H1 (cell line): ENCODE results near the gene ZBTB8B. TPM values are rescaled to one million over a fixed set of nuclear protein-coding genes. Genes with fewer than 3 reads are reported as not detected.

Experiments
- CTCF ChIA-PET: fragments of 300-600 bp; sonication (Branson Sonifier 250); formaldehyde crosslinking; loops from one replicate; lab custom pipeline; 2021; ENCODE audit not compliant: partially characterized antibody; lab: Charles Lee
- POLR2A ChIA-PET: fragments of 300-600 bp; sonication (Branson Sonifier 250); formaldehyde crosslinking; loops from one replicate; lab custom pipeline; 2021; ENCODE audit warnings: inconsistent platforms; ENCODE audit not compliant: partially characterized antibody; lab: Charles Lee
- DNase-seq, 2 experiments: peaks; one replicate each; pipeline versions ENCODE4 v3.0.0 to v3.0.0-alpha.2; 2010 to 2022; ENCODE audit warnings: low spot score in 2 of 2, low read depth in 1 of 2, mixed read lengths in 1 of 2
- FAIRE-seq: peaks from 2 replicates; lab custom pipeline; 2011; peaks lifted over from hg19 to GRCh38; lab: Jason Lieb, UNC
- H2AFZ ChIP-seq: 2 replicates; pipeline ENCODE4 v1.8.1; 2012; ENCODE audit warnings: low read length, inconsistent platforms
- H2AK5ac ChIP-seq: 2 replicates; pipeline ENCODE4 v1.6.1; 2013; ENCODE audit warnings: low read depth, low read length
- H2BK120ac ChIP-seq: replicated peaks from 2 replicates; pipeline ENCODE3; 2013; ENCODE audit warnings: low read depth, low read length, inconsistent platforms
- H2BK12ac ChIP-seq: 2 replicates; pipeline ENCODE4 v1.6.1; 2013; ENCODE audit warnings: low read depth, low read length
- H2BK15ac ChIP-seq: 2 replicates; pipeline ENCODE4 v1.6.1; 2013; ENCODE audit warnings: low read length
- H2BK20ac ChIP-seq: 2 replicates; pipeline ENCODE4 v1.6.1; 2013; ENCODE audit warnings: low read length
- H2BK5ac ChIP-seq: 2 replicates; pipeline ENCODE4 v1.6.1; 2013; ENCODE audit warnings: low read depth, low read length
- H3K14ac ChIP-seq: 2 replicates; pipeline ENCODE4 v1.6.1; 2013; ENCODE audit warnings: inconsistent platforms; ENCODE audit not compliant: insufficient read length
- H3K18ac ChIP-seq: 2 replicates; pipeline ENCODE4 v1.6.1; 2013; ENCODE audit warnings: low read length; ENCODE audit errors: extremely low read depth
- H3K23ac ChIP-seq: 2 replicates; pipeline ENCODE4 v1.6.1; 2013; ENCODE audit warnings: inconsistent platforms; ENCODE audit not compliant: insufficient read length
- H3K23me2 ChIP-seq: 2 replicates; pipeline ENCODE4 v1.6.1; 2013; ENCODE audit warnings: low read depth, low read length
- H3K27ac ChIP-seq: 2 replicates; pipeline ENCODE4 v1.6.1; 2011; ENCODE audit warnings: low read depth, low read length, inconsistent platforms
- H3K27me3 ChIP-seq, 4 experiments: replicated peaks in 1 of 4; 1 replicate in 1 of 4; 2 replicates in 3 of 4; pipeline versions ENCODE4 v1.6.1 to v1.8.1; 2011 to 2013; ENCODE audit warnings: low read length in 3 of 4, mild to moderate bottlenecking in 3 of 4, inconsistent platforms in 2 of 4, mixed read lengths in 2 of 4, moderate library complexity in 1 of 4; ENCODE audit not compliant: control insufficient read depth in 3 of 4, insufficient read depth in 3 of 4; ENCODE audit errors: extremely low read depth in 1 of 4
- H3K36me3 ChIP-seq, 4 experiments: 2 replicates each; pipeline versions ENCODE4 v1.6.1 to v1.8.1; 2011 to 2013; ENCODE audit warnings: mild to moderate bottlenecking in 4 of 4, low read length in 3 of 4, moderate library complexity in 2 of 4, control low read depth in 1 of 4, inconsistent platforms in 1 of 4; ENCODE audit not compliant: insufficient read depth in 4 of 4, control insufficient read depth in 2 of 4
- H3K4ac ChIP-seq: replicated peaks from 2 replicates; pipeline ENCODE3; 2013; ENCODE audit warnings: low read length, low read depth, mixed read lengths, inconsistent platforms; ENCODE audit not compliant: insufficient read length
- H3K4me1 ChIP-seq, 4 experiments: replicated peaks in 1 of 4; 1 replicate in 1 of 4; 2 replicates in 3 of 4; pipeline versions ENCODE4 v1.6.1 to v1.8.1; 2011 to 2013; ENCODE audit warnings: low read length in 3 of 4, inconsistent platforms in 2 of 4, mixed read lengths in 1 of 4; ENCODE audit not compliant: insufficient read depth in 4 of 4, control insufficient read depth in 3 of 4
- H3K4me2 ChIP-seq, 2 experiments: 2 replicates each; pipeline versions ENCODE4 v1.6.1 to v1.8.1; 2011 to 2013; ENCODE audit warnings: low read depth in 2 of 2, low read length in 2 of 2, control low read depth in 1 of 2, inconsistent platforms in 1 of 2, mild to moderate bottlenecking in 1 of 2; ENCODE audit not compliant: insufficient read depth in 1 of 2
- H3K4me3 ChIP-seq, 4 experiments: fragments of 200-600, 300-600 bp in 1 of 4; sonication (generic), shearing (Covaris generic), sonication (Bioruptor Twin) in 1 of 4; 2 replicates each; pipeline versions ENCODE4 v1.5.1 to v1.8.1; 2011 to 2016; ENCODE audit warnings: low read length in 4 of 4, low read depth in 3 of 4, control low read depth in 2 of 4, inconsistent platforms in 2 of 4, mild to moderate bottlenecking in 2 of 4, mixed read lengths in 1 of 4, moderate library complexity in 1 of 4; ENCODE audit not compliant: insufficient read depth in 2 of 4; ENCODE audit errors: extremely low read depth in 1 of 4
- H3K56ac ChIP-seq: replicated peaks from 2 replicates; pipeline ENCODE3; 2013; ENCODE audit warnings: low read depth, mild to moderate bottlenecking, mixed read lengths, low read length, inconsistent platforms; ENCODE audit not compliant: insufficient read length
- H3K79me1 ChIP-seq: 2 replicates; pipeline ENCODE4 v1.6.1; 2013; ENCODE audit warnings: low read depth, low read length, control low read depth
- H3K79me2 ChIP-seq, 2 experiments: 2 replicates each; pipeline versions ENCODE4 v1.6.1 to v1.8.1; 2012 to 2013; ENCODE audit warnings: low read length in 2 of 2, mild to moderate bottlenecking in 2 of 2, inconsistent platforms in 1 of 2; ENCODE audit not compliant: insufficient read depth in 2 of 2, control insufficient read depth in 1 of 2
- H3K9ac ChIP-seq, 4 experiments: replicated peaks in 1 of 4; 1 replicate in 1 of 4; 2 replicates in 3 of 4; pipeline versions ENCODE4 v1.6.1 to v1.8.1; 2011 to 2013; ENCODE audit warnings: low read depth in 3 of 4, low read length in 3 of 4, control low read depth in 2 of 4, mild to moderate bottlenecking in 2 of 4, moderate library complexity in 2 of 4, inconsistent platforms in 1 of 4; ENCODE audit errors: extremely low read depth in 1 of 4
- H3K9me3 ChIP-seq, 2 experiments: 2 replicates each; pipeline versions ENCODE4 v1.6.1 to v1.8.1; 2012 to 2013; ENCODE audit warnings: mild to moderate bottlenecking in 2 of 2, moderate library complexity in 2 of 2, control low read depth in 1 of 2, inconsistent platforms in 1 of 2, low read depth in 1 of 2, low read length in 1 of 2, mixed read lengths in 1 of 2; ENCODE audit not compliant: insufficient read depth in 2 of 2
- H4K20me1 ChIP-seq, 2 experiments: replicated peaks in 1 of 2; 2 replicates each; pipeline versions ENCODE3 to v1.8.1; 2011 to 2013; ENCODE audit warnings: inconsistent platforms in 2 of 2, low read length in 2 of 2, mild to moderate bottlenecking in 1 of 2; ENCODE audit not compliant: insufficient read depth in 2 of 2, control insufficient read depth in 1 of 2
- H4K5ac ChIP-seq: 2 replicates; pipeline ENCODE4 v1.6.1; 2013; ENCODE audit warnings: low read length, low read depth, mixed read lengths, inconsistent platforms; ENCODE audit not compliant: insufficient read length
- H4K8ac ChIP-seq: 2 replicates; pipeline ENCODE4 v1.8.0; 2013; ENCODE audit warnings: mild to moderate bottlenecking, moderate library complexity, low read length, inconsistent platforms; ENCODE audit not compliant: insufficient read depth; ENCODE audit errors: extremely low read depth
- H4K91ac ChIP-seq: replicated peaks from 2 replicates; pipeline ENCODE3; 2013; ENCODE audit warnings: low read length, mixed read lengths, inconsistent platforms; ENCODE audit not compliant: insufficient read length
- FOSL1 ChIP-seq: IDR thresholded peaks from 2 replicates; pipeline ENCODE4 v1.6.1; 2011; ENCODE audit warnings: mild to moderate bottlenecking, low read depth, low read length, moderate library complexity; ENCODE audit not compliant: insufficient read depth
- HDAC2 ChIP-seq, 2 experiments: fragments of 300-600 bp in 1 of 2; sonication (generic) in 1 of 2; IDR thresholded peaks; 2 replicates each; pipeline ENCODE4 v1.6.1; 2011 to 2012; ENCODE audit warnings: low read depth in 2 of 2, low read length in 2 of 2, mild to moderate bottlenecking in 2 of 2, moderate library complexity in 2 of 2, borderline replicate concordance in 1 of 2, inconsistent platforms in 1 of 2
- JUND ChIP-seq: IDR thresholded peaks from 2 replicates; pipeline ENCODE4 v1.6.1; 2011; ENCODE audit warnings: mild to moderate bottlenecking, improper control_type of control experiment, low read length
- KDM4A ChIP-seq: IDR thresholded peaks from one replicate; pipeline ENCODE4 v1.7.1; 2012; ENCODE audit warnings: low read depth, mild to moderate bottlenecking, moderate library complexity, low read length, inconsistent platforms; ENCODE audit not compliant: severe bottlenecking
- KDM5A ChIP-seq: fragments of 200-600 bp; IDR thresholded peaks from 2 replicates; pipeline ENCODE4 v1.7.1; 2012; ENCODE audit warnings: mild to moderate bottlenecking, low read length, inconsistent platforms, mixed read lengths
- MAFK ChIP-seq: IDR thresholded peaks from 2 replicates; pipeline ENCODE4 v1.6.1; 2012; ENCODE audit warnings: low read depth, mild to moderate bottlenecking, improper control_type of control experiment, low read length
- POLR2A ChIP-seq, 2 experiments: IDR thresholded peaks; 1 replicate in 1 of 2; 2 replicates in 1 of 2; pipeline ENCODE4 v1.6.1; 2011; ENCODE audit warnings: low read depth in 2 of 2, low read length in 2 of 2, mild to moderate bottlenecking in 2 of 2; ENCODE audit errors: control extremely low read depth in 1 of 2
- RAD21 ChIP-seq, 2 experiments: IDR thresholded peaks in 1 of 2; conservative IDR thresholded peaks in 1 of 2; 2 replicates each; pipeline ENCODE4 v1.6.1; 2011; ENCODE audit warnings: low read depth in 2 of 2, low read length in 2 of 2, improper control_type of control experiment in 1 of 2, inconsistent platforms in 1 of 2, mild to moderate bottlenecking in 1 of 2, moderate library complexity in 1 of 2
- RXRA ChIP-seq: IDR thresholded peaks from 2 replicates; pipeline ENCODE4 v1.6.1; 2011; ENCODE audit warnings: low read depth, mild to moderate bottlenecking, low read length, moderate library complexity; ENCODE audit not compliant: insufficient read depth
- TAF7 ChIP-seq: optimal IDR thresholded peaks from 2 replicates; pipeline ENCODE3; 2011; ENCODE audit warnings: low read depth, mild to moderate bottlenecking, inconsistent platforms, low read length, moderate library complexity, borderline replicate concordance
- WGBS, 2 experiments: shearing (Covaris generic) in 1 of 2; methylation state at CpG; one replicate each; pipeline versions ENCODE4 v1.1.6 to v1.1.7; 2013 to 2015; ENCODE audit warnings: low lambda C conversion rate in 2 of 2, mixed read lengths in 2 of 2, inconsistent platforms in 1 of 2, low coverage in 1 of 2, missing lambda C conversion rate in 1 of 2; ENCODE audit not compliant: insufficient replicate concordance in 2 of 2, insufficient coverage in 1 of 2, insufficient read length in 1 of 2; ENCODE audit errors: extremely low coverage in 1 of 2, missing lambda C conversion rate in 1 of 2; 5-methylcytosine and 5-hydroxymethylcytosine counted together
- polyA plus RNA-seq, 7 experiments: library from polyadenylated mRNA; depleted of rRNA in 3 of 7; stranded (reverse) in 5 of 7; unstranded in 2 of 7; fragments of >200 nt in 5 of 7; fragments of 200-250 nt in 2 of 7; gene quantifications; 1 replicate in 5 of 7; 2 replicates in 1 of 7; 4 replicates in 1 of 7; pipeline versions ENCODE4 v1.2.1 to v1.2.3, GENCODE V29; 2011 to 2013; ENCODE audit warnings: missing spikeins in 2 of 7, mixed read lengths in 2 of 7
- total RNA-seq: library from RNA; stranded (reverse); fragmentation: NEBNext Ultra II Directional; extraction: Animal tissue kit (Norgen Biotek cat#: 25700); gene quantifications from 2 replicates; pipeline ENCODE4 v1.2.1, GENCODE V29; 2021
- TF ChIP-seq, protein P1 (sequence below): IDR thresholded peaks from 2 replicates; pipeline ENCODE4 v1.6.1; 2011; ENCODE audit warnings: low read length, improper control_type of control experiment
- TF ChIP-seq, protein P2 (sequence below): IDR thresholded peaks from 2 replicates; pipeline ENCODE4 v1.6.1; 2012; ENCODE audit warnings: inconsistent platforms

The ZBTB8B gene
- total and polyA plus RNA-seq, 2 of the 8 experiments (the other 6 are each of a cell fraction or from before 2014, with no cell fraction given), result 1.3 to 3.7 TPM

DNA sequence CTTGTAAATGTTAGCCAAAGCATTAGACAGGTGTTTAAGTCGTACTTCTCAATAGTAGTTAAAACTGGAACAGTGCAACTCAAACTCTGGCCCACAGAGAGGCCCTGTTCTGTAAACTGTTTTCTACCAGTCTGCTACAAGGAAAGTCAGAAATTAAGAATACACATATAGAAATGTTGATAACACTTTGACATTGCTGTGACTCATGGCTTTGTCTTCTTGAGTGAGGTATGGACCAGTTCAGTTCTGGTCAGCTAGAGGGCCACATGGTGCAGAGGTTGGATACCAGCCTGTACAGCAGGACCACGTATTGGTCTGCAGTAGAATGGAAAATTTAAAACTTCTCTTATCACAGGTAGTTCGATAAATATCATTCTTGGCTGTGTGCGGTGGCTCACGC, 22.3 kb downstream of the ZBTB8B start:
- Histone ChIP-seq H2BK20ac (no peak overlapping the region), H3K9ac (no peak overlapping the region), H3K79me1 (no peaks in the 10 kb centered on the region), H2AFZ (no peak overlapping the region), H2BK5ac (no peak overlapping the region), H3K23me2 (no peaks in the 10 kb centered on the region), H3K14ac (no peak overlapping the region), H3K18ac (no peak overlapping the region), H2BK120ac (no peak overlapping the region), H3K9me3 (no peaks in the 10 kb centered on the region), H4K20me1 (no peaks in the 10 kb centered on the region), H2AK5ac (no peak overlapping the region), H3K79me2 (no peaks in the 10 kb centered on the region), H3K23ac (no peak overlapping the region), H3K36me3 (peaks cover 0 to 14% (median 5%) of the 10 kb centered on the region in 4 experiments; a peak in 3 of 8 replicates), H3K4ac (no peak overlapping the region), H4K91ac (no peak overlapping the region), H3K4me3 (no peak overlapping the region), H3K4me2 (no peak overlapping the region), H3K56ac (no peak overlapping the region), H3K27ac (no peak overlapping the region), H4K8ac (no peak overlapping the region), H2BK12ac (no peak overlapping the region), H3K4me1 (peaks cover 0 to 5% (median 0%) of the 10 kb centered on the region in 4 experiments; a peak in 2 of 7 replicates), H4K5ac (no peak overlapping the region), H2BK15ac (no peak overlapping the region), H3K27me3 (no peaks in the 10 kb centered on the region)
- CTCF ChIA-PET, result interaction anchor here (0.8 to 1.6 kb wide), 2 partner anchors 25 to 38 kb away, joined by 3 to 4 read pairs; no protein-coding TSS in a partner anchor
- POLR2A ChIA-PET, result no interaction called here
- 96% methylated on average over 5 of the region's 5 CpGs; no CpG with 5 or more reads in 1 of the 2 experiments for WGBS, 2 experiments
- FAIRE-seq, result no peak
- DNase-seq, result no peak
- TF ChIP-seq HDAC2 (IDR thresholded peaks at IDR 0.05; ENCODE audit: borderline replicate concordance in 1 of 2, low read depth in 2 of 2, low read length in 2 of 2) (no peak), JUND (no peak), KDM4A (no peak), FOSL1 (no peak), RAD21 (IDR thresholded peaks at IDR 0.05 in 1 of 2, conservative IDR thresholded peaks at IDR 0.05 in 1 of 2; ENCODE audit: low read depth in 2 of 2, low read length in 2 of 2) (no peak), POLR2A (IDR thresholded peaks at IDR 0.05; ENCODE audit: control extremely low read depth in 1 of 2, low read depth in 2 of 2, low read length in 2 of 2) (no peak), RXRA (no peak), TAF7 (no peak), KDM5A (no peak), MAFK (no peak)
- TF ChIP-seq, protein P1, sequence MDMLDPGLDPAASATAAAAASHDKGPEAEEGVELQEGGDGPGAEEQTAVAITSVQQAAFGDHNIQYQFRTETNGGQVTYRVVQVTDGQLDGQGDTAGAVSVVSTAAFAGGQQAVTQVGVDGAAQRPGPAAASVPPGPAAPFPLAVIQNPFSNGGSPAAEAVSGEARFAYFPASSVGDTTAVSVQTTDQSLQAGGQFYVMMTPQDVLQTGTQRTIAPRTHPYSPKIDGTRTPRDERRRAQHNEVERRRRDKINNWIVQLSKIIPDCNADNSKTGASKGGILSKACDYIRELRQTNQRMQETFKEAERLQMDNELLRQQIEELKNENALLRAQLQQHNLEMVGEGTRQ, result no peak
- TF ChIP-seq, protein P2, sequence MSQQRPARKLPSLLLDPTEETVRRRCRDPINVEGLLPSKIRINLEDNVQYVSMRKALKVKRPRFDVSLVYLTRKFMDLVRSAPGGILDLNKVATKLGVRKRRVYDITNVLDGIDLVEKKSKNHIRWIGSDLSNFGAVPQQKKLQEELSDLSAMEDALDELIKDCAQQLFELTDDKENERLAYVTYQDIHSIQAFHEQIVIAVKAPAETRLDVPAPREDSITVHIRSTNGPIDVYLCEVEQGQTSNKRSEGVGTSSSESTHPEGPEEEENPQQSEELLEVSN, result no peak
